Left ventricle myocardium inferior (tissue), 1 donor: ENCODE measurements around the gene TTC13. TPM values are rescaled to one million over a fixed set of nuclear protein-coding genes. Genes with fewer than 3 reads are reported as not detected.

Experiments
- DNase-seq: peaks from one replicate; pipeline ENCODE4 v3.0.0-alpha.2; 2020
- H3K27ac ChIP-seq: fragments of 200-600 bp; replicated peaks from 2 replicates; pipeline ENCODE4 v1.8.0; 2021
- H3K27me3 ChIP-seq: fragments of 200-600 bp; 2 replicates; pipeline ENCODE4 v1.8.0; 2021; ENCODE audit warnings: low read depth
- H3K36me3 ChIP-seq: fragments of 200-600 bp; 2 replicates; pipeline ENCODE4 v1.8.0; 2021
- H3K4me1 ChIP-seq: fragments of 200-600 bp; 2 replicates; pipeline ENCODE4 v1.8.0; 2021
- H3K4me3 ChIP-seq: fragments of 200-600 bp; 2 replicates; pipeline ENCODE4 v1.8.0; 2021; ENCODE audit warnings: mild to moderate bottlenecking, moderate library complexity
- H3K9me3 ChIP-seq: fragments of 200-600 bp; replicated peaks from 2 replicates; pipeline ENCODE4 v1.8.0; 2021
- intact Hi-C: fragments of 100-400 bp; cut with micrococcal nuclease; formaldehyde crosslinking; loops from one replicate; pipeline ENCODE4 v1.11.0; 2022
- total RNA-seq: library from RNA; stranded (reverse); fragmentation: NEBNext Ultra II Directional; extraction: Animal tissue kit (Norgen Biotek cat#: 25700); gene quantifications from one replicate; pipeline ENCODE4 v1.2.1, GENCODE V29; 2021
- TF ChIP-seq, protein P1 (sequence below): fragments of 200-600 bp; IDR thresholded peaks from 2 replicates; pipeline ENCODE4 v1.8.0; 2021; ENCODE audit warnings: antibody characterized with exemption, mild to moderate bottlenecking, borderline replicate concordance
- donor health status: DM: no; HTN: yes; CAD: no; lungs with severe emphysema.

The TTC13 gene
- total RNA-seq, 1 donor from 2014 or later = 6.7 TPM

DNA sequence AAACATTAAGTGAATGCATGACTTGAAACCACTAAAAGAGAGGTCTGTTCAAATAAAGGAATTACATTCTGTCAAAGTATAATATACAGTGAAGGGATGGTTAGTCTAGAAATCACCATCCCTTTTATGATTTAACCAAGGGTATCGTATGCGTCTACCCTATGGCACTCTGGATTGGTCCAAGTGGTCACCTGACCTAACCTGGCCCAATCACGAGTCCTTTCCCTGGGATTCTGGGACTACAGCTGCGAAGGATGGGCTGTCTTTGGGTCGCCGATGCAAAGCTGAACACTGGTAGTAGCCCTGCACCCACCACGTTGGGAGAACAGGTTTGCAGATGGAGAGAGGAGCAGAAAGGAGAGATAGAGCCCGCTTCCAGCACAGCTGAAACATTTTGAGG, 79.9 kb downstream of the TTC13 start:
- no peak overlapping the region for H3K4me3 ChIP-seq
- H3K4me1 ChIP-seq = peaks cover 7% of the 10 kb centered on the region
- no peaks in the 10 kb centered on the region for H3K9me3 ChIP-seq
- DNase-seq = no peak
- no peak overlapping the region for H3K27ac ChIP-seq
- peaks cover 6% of the 10 kb centered on the region for H3K36me3 ChIP-seq
- no peaks in the 10 kb centered on the region for H3K27me3 ChIP-seq
- TF ChIP-seq, protein P1, sequence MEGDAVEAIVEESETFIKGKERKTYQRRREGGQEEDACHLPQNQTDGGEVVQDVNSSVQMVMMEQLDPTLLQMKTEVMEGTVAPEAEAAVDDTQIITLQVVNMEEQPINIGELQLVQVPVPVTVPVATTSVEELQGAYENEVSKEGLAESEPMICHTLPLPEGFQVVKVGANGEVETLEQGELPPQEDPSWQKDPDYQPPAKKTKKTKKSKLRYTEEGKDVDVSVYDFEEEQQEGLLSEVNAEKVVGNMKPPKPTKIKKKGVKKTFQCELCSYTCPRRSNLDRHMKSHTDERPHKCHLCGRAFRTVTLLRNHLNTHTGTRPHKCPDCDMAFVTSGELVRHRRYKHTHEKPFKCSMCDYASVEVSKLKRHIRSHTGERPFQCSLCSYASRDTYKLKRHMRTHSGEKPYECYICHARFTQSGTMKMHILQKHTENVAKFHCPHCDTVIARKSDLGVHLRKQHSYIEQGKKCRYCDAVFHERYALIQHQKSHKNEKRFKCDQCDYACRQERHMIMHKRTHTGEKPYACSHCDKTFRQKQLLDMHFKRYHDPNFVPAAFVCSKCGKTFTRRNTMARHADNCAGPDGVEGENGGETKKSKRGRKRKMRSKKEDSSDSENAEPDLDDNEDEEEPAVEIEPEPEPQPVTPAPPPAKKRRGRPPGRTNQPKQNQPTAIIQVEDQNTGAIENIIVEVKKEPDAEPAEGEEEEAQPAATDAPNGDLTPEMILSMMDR = no peak
- intact Hi-C loops = no loop called here

DNA sequence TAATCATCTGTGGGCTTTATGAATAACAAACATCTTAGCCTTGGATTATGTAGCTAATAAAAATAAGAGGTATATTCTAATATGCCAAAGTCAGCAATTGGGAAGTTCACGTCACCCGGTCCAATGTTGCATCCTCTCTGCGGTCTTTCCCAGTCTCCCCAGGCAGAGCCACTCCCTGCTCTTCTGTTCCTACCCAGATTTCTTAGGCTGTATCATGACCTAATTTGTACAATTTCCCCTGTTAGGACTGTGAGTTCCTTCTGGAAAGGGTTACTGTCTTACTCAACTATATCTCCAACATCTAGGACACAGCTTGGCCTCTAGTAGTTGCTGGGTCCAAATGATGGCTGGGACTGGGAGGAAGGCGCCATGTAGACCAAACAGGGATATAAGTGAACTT, 80.5 kb downstream of the TTC13 start:
- Histone ChIP-seq H3K27ac (no peak overlapping the region), H3K4me1 (peaks cover 7% of the 10 kb centered on the region), H3K4me3 (no peak overlapping the region), H3K27me3 (no peaks in the 10 kb centered on the region), H3K36me3 (peaks cover 3% of the 10 kb centered on the region), H3K9me3 (no peaks in the 10 kb centered on the region)
- intact Hi-C loops = no loop called here
- TF ChIP-seq, protein P1 = no peak
- no peak for DNase-seq

DNA sequence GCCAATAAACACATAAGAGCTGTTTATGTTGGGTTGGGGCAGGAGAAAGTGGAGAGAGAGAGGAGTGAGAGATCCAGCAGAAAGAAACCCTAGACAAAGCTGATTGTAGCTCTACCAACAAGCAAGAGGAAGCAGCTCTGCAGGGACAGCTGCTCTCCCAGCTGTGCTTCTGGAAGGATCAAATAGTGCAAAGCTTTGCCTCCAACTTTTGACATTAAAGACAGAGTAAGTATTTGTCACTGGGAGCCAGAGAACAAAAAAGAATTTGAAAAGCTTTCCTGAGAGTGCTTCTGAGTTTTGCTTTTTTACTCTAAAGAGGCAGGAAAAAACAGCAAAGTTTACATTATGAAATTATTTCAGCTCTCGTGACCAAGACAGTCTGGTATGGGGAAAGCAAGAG, 81.9 kb downstream of the TTC13 start:
- TF ChIP-seq, protein P1 = no peak
- peak overlapping the region; percentile 8 for H3K27ac ChIP-seq
- H3K4me3 ChIP-seq = no peak overlapping the region
- H3K9me3 ChIP-seq = no peaks in the 10 kb centered on the region
- intact Hi-C loops = no loop called here
- no peaks in the 10 kb centered on the region for H3K36me3 ChIP-seq
- DNase-seq = no peak
- H3K27me3 ChIP-seq = no peaks in the 10 kb centered on the region
- H3K4me1 ChIP-seq = peaks cover 7% of the 10 kb centered on the region

DNA sequence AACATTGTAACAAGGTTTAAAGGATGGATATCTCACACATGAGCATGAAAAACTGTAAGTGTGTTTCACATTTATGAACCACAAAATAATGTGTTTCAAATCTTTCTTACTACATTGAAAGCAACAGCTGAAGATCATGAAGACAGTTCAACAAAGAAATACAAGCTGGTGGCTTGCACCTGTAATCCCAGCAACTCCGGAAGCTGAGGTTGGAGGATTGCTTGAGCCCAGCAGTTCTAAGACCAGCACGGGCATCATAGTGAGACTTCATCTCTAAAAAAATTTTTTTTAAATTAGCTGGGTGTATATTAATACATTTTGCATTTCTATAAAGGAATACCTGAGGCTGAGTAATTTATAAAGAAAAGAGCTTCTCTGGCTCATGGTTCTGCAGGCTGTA, 83.2 kb downstream of the TTC13 start:
- intact Hi-C loops = no loop called here
- H3K27me3 ChIP-seq = no peaks in the 10 kb centered on the region
- TF ChIP-seq, protein P1 = no peak
- H3K4me3 ChIP-seq = no peak overlapping the region
- H3K4me1 ChIP-seq = peaks cover 7% of the 10 kb centered on the region
- no peaks in the 10 kb centered on the region for H3K9me3 ChIP-seq
- no peaks in the 10 kb centered on the region for H3K36me3 ChIP-seq
- H3K27ac ChIP-seq = no peak overlapping the region
- no peak for DNase-seq

DNA sequence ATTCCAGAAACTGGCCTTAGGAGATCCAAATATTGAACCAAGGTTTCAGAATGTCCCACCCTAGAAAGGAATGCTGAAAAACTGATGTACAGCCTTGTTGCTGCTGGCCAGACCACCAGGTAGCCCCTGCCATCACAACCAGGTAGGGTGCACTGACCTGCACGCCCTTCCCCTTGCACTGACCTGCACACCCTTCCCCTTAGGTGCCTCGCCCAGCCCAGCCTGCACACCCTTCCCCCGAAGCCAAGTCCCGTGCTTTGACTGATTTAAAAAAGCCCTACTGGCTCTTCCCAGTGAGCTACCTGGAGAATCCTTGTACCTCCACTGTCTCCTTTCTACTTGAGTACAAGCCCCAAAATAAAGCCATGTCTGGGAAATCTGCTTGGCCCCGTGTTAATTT, 84.0 kb downstream of the TTC13 start:
- H3K4me1 ChIP-seq = peaks cover under 1% of the 10 kb centered on the region
- no peak overlapping the region for H3K27ac ChIP-seq
- intact Hi-C loops = no loop called here
- TF ChIP-seq, protein P1 = no peak
- no peaks in the 10 kb centered on the region for H3K36me3 ChIP-seq
- DNase-seq = no peak
- no peaks in the 10 kb centered on the region for H3K27me3 ChIP-seq
- no peaks in the 10 kb centered on the region for H3K9me3 ChIP-seq
- no peak overlapping the region for H3K4me3 ChIP-seq

DNA sequence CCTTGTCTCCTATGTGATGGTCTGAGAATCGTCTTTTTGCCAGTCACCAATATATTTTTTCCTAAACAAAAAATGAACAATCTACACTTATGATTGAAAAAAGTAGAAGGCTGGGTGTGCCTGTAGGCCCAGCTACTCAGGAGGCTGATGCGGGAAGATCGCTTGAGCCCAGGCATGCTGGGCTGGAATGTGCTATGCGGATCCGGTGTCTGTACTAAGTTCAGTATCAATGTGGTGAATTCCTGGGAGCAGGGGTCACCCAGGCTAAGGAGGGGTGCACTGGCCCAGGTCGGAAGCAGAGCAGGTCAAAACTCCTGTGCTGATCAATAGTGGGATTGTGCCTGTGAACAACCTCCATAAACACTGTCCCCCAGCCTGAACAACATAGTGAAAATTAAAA, 84.6 kb downstream of the TTC13 start:
- no peaks in the 10 kb centered on the region for H3K4me1 ChIP-seq
- TF ChIP-seq, protein P1 = no peak
- no peak for DNase-seq

More for the DNA sequence above, 84.6 kb downstream of the TTC13 start:
- Histone ChIP-seq H3K9me3 (no peaks in the 10 kb centered on the region), H3K27me3 (no peaks in the 10 kb centered on the region), H3K27ac (no peak overlapping the region), H3K4me3 (no peak overlapping the region), H3K36me3 (no peaks in the 10 kb centered on the region)
- intact Hi-C loops = no loop called here
